ENCODE measurements around the gene COL4A3.

COL4A3 gene

GRCh38 chr2:227163998-227164762 lies at the start of gene COL4A3, which contains the start of gene COL4A4:
Gene COL4A3, plus strand, starts transcription at chr2:227164624. Its CDS starts 103 bp downstream, at chr2:227164727.
Gene COL4A4, minus strand, starts transcription at chr2:227164205. Its CDS starts 16,722 bp downstream, at chr2:227147483.
- peak; percentile 81 for DNase-seq

GRCh38 chr2:227115761-227116160 lies 48.7 kb upstream of the COL4A3 start:
- DNase-seq, result no peak

- no peak for DNase-seq
Observed at GRCh38 chr2:227117027-227117426, 47.4 kb upstream of the COL4A3 start.

DNA sequence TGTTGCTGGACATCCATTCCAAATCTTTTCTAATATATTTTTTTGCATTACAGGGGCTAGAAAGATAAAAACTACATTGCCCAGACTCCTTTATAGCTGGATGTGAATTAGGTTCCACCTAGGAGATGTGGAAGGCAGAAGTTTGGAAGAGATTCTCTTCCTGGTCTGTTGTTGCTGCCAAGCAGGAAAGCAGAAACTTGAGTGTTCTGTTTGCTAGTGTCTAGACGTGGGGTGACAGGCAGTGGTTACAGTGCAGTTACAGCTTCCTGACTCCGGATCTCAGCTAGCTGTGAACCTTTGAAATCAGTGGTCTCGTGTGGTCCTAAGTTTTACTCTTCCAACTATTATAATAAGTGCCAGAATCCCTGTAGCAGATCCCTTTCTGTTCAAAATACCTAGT lies 46.6 kb upstream of the COL4A3 start:
- DNase-seq, result no peak

DNA sequence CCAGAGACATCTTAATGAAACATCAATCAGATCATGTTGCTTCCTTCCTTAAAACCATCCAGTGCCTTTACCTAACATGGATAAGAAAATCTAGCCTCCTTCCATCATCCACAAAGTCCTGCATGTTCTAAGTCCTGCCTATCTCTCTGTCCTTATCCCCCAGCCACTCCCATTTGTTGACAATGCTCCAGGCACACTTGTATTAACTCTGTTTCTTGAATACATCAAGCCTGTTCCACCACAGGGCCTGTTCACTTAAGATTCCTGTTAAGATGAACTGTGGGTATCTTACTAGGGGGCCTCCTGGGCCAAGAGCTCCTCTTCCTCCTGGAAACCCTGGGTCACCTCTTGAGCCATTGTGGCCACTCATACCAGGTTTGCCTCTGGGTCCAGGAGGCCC lies 46.1 kb upstream of the COL4A3 start:
- DNase-seq, result no peak

DNA sequence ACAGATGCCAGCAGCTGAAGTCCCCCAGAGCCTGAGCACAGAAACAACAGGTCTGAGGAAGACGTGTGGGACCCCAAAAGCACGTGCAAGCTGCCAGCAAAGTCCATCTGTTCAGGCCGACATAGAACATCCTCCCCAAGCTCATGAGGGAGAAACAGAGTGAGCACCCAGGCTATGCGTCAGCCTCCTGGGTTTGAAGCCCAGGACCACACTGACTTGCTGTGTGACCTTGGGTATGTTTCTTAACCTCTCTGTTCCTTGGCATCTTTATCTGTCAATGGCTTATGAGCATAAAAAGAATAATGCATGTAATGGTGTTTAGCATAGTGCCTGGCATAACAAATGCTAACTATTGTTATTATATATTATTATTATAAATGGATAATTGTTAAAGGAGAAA lies 40.7 kb upstream of the COL4A3 start:
- DNase-seq, result no peak

- no peak for DNase-seq
Observed at GRCh38 chr2:227124811-227125210, 39.6 kb upstream of the COL4A3 start.

DNA sequence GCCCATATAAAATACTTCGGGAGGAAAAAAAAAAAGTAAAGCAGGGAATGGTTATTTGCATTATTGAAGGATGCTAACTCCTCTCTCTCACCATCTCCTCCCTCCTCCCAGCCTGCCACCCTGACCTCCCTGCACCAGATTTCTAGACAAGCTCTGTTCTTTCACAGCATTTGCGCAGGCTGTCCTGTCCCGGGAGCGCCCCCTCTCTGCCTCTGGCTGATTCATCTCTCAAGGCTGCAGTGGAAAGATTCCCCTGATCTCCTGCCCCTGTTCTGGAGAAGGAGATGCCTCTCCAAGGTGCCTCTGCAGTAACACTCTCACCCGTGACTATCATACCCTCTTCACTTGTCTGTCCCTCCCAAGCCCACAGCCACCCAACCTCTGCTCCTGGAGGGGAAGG lies 38.9 kb upstream of the COL4A3 start:
- no peak for DNase-seq

DNA sequence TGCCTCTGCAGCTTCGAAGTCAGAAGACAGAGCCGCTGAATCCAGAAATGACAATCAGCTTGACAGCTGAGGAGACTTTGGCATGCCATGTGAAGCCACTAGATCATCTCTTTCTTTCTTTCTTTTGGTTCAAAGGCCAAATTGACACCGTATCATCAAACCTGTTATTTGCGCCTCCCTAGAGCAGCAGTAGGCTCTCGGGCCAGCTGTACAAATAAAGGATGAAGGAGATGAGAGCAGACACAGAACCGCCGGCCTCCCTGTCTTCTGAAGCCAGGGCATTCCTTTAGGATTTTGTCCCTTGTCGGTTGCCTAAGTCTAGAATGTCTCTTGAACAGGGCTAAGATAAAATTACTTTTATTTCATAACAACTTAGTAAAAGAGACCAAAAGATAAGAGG lies 37.2 kb upstream of the COL4A3 start:
- peak; percentile 80 for DNase-seq

DNA sequence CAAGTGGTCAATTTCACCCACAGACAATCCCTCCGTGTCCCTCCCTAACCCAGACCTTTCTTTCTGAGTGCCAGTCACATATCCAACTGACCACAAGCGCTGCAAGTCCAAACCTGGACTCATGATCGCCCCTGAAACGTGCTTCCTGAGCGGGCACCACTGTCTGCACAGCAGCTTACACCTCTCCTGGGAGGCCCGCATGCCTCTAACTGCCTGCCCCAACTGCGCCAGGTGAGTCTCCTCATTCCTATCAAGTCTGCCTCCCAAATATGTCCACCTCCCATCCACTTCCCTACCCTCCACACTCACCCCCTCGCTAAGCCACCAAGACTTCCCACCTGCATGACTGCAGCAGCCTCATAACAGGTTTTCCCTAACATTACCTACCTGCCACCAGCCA lies 33.8 kb upstream of the COL4A3 start:
- DNase-seq, result no peak

GRCh38 chr2:227132986-227133385 lies 31.4 kb upstream of the COL4A3 start:
- DNase-seq, result no peak

DNA sequence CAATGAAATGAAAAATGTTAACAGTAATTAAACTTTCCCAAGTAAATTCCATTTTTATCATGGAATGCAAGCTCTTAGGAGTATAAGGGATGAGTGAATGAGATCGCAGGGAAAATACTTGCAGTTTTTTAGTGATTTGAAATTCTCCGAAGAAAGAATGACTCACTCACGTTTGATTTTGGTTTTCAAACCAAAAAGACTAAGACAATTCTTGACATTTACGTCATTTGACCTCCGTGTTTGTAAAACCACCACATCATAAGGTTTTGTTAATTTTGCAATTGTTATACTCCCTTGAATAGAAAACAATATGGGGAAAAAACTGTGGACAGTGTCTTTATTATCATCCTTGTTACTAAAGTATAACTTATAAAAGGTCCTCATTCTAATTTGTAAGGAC lies 29.8 kb upstream of the COL4A3 start:
- no peak for DNase-seq

DNA sequence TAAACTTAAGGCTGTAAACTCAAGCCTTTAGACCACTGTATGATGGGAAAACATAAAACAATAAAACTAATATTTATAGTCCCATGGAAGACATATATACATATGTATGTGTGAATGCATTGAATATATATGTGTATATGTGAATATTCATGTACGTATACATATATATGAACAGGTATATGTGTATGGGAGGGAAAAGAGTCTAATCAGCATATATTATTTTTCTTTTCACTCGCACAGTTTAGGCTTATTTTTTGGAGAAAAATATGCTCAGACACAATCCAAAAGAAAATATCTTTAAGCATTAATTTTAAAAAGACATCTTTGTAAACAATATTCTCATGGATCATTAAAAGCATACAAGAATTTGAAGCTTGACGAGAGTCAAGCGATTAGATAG lies 23.1 kb upstream of the COL4A3 start:
- no peak for DNase-seq

DNA sequence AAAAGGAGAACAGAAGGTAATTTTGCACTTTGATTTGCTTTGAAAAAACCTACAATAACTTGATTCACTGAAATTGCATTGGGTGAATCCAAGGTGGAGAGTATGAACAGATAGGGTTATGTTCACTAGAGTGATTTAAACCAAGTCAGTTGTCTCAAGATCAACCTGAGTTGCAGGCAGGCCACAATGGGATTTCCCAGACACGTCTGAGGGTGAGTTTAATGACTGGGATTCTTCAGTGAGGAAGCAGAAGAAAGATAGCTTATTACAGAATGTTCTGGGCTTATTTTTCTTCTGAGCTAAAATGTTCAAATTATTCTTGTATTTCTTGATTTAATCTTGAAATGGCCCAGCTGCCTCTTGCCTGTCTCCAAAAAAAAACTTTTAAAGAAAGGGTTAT lies 20.5 kb upstream of the COL4A3 start:
- DNase-seq, result no peak

DNA sequence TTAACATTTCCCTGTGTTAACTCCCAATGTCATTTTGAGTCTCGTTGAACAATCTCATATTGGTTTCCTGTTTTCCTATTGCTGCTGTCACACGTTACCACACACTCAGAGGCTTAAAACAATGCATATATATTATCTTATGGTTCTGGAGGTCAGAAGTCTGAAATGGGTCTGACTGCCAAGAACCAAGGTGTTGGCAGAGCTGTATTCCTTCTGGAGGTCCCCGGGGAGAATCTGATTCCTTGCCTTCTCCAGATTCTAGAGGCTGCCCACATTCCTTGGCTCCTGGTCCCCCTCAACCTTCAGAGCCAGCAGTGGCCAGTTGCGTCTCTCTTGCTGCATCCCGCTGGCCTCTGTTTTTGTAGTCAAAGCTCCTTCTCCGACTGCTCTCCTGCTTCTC lies 18.0 kb upstream of the COL4A3 start:
- DNase-seq, result no peak

GRCh38 chr2:227147023-227147422 lies 17.4 kb upstream of the COL4A3 start:
- no peak for DNase-seq

DNA sequence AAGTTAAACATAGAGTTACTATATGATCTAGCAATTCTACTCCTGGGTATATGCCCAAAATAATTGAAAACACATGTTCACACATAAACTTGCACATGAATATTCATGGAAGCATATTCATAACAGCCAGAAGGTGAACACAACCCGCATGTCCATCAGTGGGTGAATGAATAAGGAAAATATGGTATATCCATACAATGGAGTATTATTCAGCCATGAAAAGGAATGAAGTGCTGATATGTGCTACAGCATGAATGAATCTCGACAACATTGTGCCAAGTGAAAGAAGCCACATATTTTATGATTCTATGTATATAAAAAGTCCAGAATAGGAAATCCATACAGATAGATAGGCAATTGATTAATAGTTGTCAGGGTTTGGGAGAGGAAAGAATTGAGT lies 16.3 kb upstream of the COL4A3 start:
- DNase-seq, result no peak

- DNase-seq, result peak; percentile 50
Observed at GRCh38 chr2:227150222-227150936, 14.0 kb upstream of the COL4A3 start.

DNA sequence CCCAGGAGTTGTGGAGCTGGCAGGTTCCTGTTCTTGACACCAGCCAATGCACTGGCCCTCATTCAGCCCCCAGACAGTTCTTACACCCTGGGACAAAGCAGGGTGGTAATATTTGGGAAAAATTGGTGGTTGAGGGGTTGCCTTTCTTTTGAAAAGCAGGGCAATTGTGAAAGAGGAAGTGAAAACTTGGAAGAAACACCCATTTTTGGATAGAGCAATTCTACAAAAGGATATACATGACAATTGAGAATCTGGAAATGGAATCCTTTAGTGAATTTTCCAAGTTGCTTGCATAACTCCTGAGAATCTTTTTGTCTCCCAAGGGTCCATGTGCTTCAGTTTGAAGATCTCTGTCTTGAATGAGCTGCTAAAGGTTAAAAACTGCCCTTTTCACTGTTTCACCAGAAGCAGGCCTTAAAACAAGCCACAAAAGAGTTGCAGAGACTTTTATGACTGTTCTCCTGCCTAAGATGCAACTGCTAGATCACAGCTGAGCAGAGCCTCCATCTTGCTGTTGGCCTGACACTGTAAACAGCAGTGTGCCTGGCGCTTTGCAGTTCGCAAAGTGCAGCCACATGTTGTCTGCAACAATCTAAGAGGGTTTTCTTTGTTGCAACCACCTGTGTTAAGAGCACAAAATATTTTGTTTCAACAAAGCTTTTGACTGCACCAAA lies 12.2 kb upstream of the COL4A3 start:
- no peak for DNase-seq

DNA sequence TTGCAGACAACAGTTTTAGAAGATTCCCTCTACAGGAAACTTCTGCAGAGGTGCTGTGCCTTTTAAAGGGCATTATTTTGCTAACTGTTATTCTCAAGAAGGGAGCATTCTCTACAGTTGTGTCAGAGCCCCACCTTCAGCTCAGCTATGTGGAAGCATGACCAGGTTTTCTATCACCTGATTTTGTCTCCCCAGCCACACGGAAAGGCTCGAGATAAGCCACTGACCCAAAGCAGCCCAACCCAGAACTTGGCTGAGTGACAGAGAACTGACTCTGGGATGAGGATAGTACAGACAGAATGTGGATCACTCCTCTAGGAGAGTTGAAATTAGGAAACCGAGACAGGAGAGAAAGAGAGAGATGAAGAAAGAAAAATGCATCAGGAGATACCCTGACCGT lies 11.1 kb upstream of the COL4A3 start:
- no peak for DNase-seq

DNA sequence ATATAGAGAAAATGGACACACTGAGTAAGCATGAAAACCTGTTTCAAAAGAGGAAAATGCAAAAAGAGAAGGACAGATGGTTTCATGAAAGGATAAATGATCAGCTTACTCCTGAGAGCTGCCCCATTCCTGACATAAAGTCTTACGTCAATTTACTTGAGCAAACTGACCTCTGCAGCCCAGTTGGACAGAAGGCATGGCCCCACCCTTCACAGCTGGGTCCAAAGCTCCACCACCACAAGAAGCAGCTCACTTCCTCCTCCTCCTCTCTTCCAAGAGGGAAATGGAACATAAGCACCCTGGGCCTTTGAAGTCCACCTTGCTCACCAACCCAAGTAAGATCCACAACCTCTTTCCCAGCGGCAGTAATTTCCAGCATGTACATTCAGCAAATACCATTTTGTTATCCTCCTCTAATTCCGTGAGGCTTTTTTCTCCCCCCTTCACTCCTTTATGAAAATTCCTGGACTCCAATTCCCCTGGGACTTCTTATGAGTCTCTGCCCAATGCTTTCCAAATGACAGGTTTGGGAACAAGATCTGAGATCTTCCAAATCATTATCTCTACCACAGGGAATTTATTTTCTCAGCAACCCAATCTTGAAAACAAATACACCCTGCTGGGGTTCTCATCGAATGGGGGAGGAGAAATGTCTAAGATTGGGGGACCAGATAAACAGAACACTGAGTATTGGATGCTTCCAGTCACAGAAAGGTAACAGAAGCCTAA lies 10.5 kb upstream of the COL4A3 start:
- DNase-seq, result no peak

DNA sequence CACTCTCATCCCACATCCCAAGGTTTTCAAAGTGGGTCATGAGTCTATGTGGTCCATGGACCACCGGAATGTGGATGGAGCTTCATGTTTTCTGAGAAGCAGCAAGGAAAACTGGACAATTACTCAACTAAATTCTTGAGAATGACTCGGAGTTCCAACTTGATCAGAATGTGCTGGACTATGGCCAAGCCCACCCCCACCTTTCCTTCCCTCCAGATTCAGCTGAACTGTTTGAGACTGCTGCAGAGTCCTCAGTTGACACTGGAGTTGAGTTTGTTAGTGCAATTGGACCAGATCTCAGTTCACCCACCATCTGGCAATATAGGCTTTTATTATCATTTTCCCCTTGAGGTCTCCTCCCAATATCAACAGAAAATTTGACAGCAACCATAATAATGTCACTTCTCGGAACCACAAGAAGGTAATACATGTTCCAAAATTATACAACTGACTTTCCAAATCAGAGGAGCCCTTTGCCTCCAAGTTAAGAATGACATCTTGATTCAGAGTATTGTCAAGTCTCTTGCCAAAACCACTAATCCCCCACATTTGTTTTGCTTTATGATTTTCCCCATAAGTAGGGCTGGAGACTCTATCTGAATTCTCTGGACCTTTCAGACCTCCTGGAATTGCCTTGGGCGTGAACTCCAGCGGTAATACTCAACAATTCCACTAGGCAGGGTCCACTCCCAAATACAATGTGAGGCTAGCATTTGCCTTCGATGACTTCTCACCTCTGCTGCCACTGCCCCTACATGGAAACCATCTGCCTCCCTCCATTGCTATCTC lies 9.2 kb upstream of the COL4A3 start:
- no peak for DNase-seq

Data from DMS53 (cell line).